Glutamatergic neuron (in vitro differentiated cells): ENCODE measurements around the gene FRMPD4. TPM values are rescaled to one million over a fixed set of nuclear protein-coding genes. Genes with fewer than 3 reads are reported as not detected.
A peak's percentile ranks its signal among the peaks of the same experiment; 100 is the strongest.

Experiments
- DNase-seq: peaks from one replicate; pipeline ENCODE4 v3.0.0; 2022
- H3K27ac Mint-ChIP-seq: one replicate; pipeline ENCODE4 v1.8.0; 2020; ENCODE audit warnings: mild to moderate bottlenecking, mixed read lengths, inconsistent platforms; ENCODE audit not compliant: unreplicated experiment
- H3K27me3 Mint-ChIP-seq: one replicate; pipeline ENCODE4 v1.8.0; 2020; ENCODE audit warnings: mild to moderate bottlenecking, moderate library complexity, mixed read lengths, inconsistent platforms; ENCODE audit not compliant: unreplicated experiment
- H3K36me3 Mint-ChIP-seq: one replicate; pipeline ENCODE4 v1.8.0; 2020; ENCODE audit warnings: mild to moderate bottlenecking, mixed read lengths, inconsistent platforms; ENCODE audit not compliant: unreplicated experiment
- H3K4me1 Mint-ChIP-seq: one replicate; pipeline ENCODE4 v1.8.0; 2020; ENCODE audit warnings: mild to moderate bottlenecking, low read depth, mixed read lengths, inconsistent platforms; ENCODE audit not compliant: unreplicated experiment
- H3K4me3 Mint-ChIP-seq: one replicate; pipeline ENCODE4 v1.8.0; 2020; ENCODE audit warnings: mild to moderate bottlenecking, mixed read lengths, inconsistent platforms; ENCODE audit not compliant: unreplicated experiment
- H3K9me3 Mint-ChIP-seq: one replicate; pipeline ENCODE4 v1.8.0; 2020; ENCODE audit warnings: mild to moderate bottlenecking, moderate library complexity, mixed read lengths, inconsistent platforms; ENCODE audit not compliant: unreplicated experiment
- total RNA-seq: library from RNA; stranded (reverse); fragmentation: NEBNext Ultra II Directional; extraction: Animal tissue kit (Norgen Biotek cat#: 25700); gene quantifications from one replicate; pipeline ENCODE4 v1.2.1, GENCODE V29; 2021; ENCODE audit not compliant: unreplicated experiment
- TF ChIP-seq, protein P1 (sequence below): fragments of 200-600 bp; sonication (generic); IDR thresholded peaks from one replicate; pipeline ENCODE4 v1.5.0; 2021; ENCODE audit not compliant: partially characterized antibody, unreplicated experiment

FRMPD4 gene
- total RNA-seq, 1 donor from 2014 or later = 6.2 TPM

DNA sequence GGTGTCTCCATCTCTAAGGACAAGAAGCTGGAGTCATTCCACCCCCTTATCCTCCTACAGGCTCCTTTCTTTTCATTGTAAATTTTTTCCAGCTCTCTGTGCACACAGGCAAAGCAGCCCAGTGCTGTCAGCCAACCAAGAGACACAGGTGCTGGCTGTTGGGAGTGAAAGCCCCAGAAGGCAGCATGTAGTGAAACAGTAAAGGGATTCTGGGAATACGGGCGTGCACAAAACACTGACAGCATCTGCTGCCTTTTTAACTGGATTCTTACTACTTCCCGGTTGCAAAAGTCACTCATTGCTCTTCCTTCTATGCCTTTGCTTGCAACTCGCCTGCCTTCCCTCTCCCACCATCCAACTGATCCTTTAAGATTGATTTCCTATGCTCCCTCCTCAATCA is 444.4 kb downstream of the FRMPD4 start:
- TF ChIP-seq, protein P1, sequence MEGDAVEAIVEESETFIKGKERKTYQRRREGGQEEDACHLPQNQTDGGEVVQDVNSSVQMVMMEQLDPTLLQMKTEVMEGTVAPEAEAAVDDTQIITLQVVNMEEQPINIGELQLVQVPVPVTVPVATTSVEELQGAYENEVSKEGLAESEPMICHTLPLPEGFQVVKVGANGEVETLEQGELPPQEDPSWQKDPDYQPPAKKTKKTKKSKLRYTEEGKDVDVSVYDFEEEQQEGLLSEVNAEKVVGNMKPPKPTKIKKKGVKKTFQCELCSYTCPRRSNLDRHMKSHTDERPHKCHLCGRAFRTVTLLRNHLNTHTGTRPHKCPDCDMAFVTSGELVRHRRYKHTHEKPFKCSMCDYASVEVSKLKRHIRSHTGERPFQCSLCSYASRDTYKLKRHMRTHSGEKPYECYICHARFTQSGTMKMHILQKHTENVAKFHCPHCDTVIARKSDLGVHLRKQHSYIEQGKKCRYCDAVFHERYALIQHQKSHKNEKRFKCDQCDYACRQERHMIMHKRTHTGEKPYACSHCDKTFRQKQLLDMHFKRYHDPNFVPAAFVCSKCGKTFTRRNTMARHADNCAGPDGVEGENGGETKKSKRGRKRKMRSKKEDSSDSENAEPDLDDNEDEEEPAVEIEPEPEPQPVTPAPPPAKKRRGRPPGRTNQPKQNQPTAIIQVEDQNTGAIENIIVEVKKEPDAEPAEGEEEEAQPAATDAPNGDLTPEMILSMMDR = no peak
- no peaks in the 10 kb centered on the region for H3K36me3 Mint-ChIP-seq
- no peaks in the 10 kb centered on the region for H3K9me3 Mint-ChIP-seq
- H3K27me3 Mint-ChIP-seq = no peaks in the 10 kb centered on the region
- peak overlapping the region; percentile 83 for H3K27ac Mint-ChIP-seq
- peak overlapping the region; percentile 51 for H3K4me3 Mint-ChIP-seq
- DNase-seq = peak; percentile 16
- H3K4me1 Mint-ChIP-seq = peaks cover 11% of the 10 kb centered on the region

DNA sequence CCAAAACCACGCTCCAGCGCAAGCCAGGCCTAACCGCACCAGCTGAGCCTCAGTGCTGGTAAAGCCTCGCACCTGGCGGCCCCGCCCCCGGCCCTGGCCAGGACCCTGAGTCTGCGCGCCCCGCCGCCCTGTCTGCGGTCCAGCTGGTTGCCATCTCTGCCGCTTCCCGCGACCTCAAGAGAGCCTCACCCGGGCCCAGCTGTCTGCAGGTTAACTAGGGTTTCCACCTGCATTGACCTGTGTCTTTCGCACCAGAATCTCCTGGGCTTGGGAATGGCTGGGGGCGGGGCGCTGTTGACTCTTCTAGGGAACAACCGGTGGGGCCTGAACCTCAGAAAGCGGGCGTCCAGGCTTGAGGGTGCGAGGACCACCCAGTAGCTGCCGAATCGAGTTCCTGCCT is 445.3 kb downstream of the FRMPD4 start:
- no peak for DNase-seq
- TF ChIP-seq, protein P1 = no peak

DNA sequence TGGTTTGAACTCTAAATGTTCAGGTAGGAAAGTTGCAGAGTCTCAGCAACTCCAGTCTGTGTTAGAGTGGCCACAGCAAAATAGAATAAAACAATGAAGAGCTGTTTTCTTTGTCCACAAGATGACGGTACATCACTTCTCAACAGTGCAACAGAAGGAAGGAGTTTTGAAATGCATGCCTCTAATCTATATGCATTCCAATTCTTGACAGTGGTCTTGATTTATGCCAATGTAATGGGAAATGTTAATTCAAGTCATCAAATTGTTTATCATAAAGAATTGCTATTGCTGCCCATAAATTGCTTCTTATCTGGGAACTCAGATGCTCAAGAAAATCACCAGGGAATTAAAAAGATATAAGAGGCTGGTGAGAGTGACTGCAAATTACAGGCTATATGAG is 457.4 kb downstream of the FRMPD4 start:
- Mint-ChIP-seq H3K27ac (no peak overlapping the region), H3K36me3 (peaks cover 4% of the 10 kb centered on the region), H3K4me1 (no peaks in the 10 kb centered on the region), H3K27me3 (no peaks in the 10 kb centered on the region), H3K9me3 (no peaks in the 10 kb centered on the region), H3K4me3 (no peak overlapping the region)
- TF ChIP-seq, protein P1 = no peak
- DNase-seq = no peak

More for the DNA sequence above, 445.3 kb downstream of the FRMPD4 start:
- no peaks in the 10 kb centered on the region for H3K36me3 Mint-ChIP-seq
- H3K9me3 Mint-ChIP-seq = no peaks in the 10 kb centered on the region
- no peaks in the 10 kb centered on the region for H3K27me3 Mint-ChIP-seq
- H3K27ac Mint-ChIP-seq = no peak overlapping the region
- no peak overlapping the region for H3K4me3 Mint-ChIP-seq
- peaks cover 11% of the 10 kb centered on the region for H3K4me1 Mint-ChIP-seq

DNA sequence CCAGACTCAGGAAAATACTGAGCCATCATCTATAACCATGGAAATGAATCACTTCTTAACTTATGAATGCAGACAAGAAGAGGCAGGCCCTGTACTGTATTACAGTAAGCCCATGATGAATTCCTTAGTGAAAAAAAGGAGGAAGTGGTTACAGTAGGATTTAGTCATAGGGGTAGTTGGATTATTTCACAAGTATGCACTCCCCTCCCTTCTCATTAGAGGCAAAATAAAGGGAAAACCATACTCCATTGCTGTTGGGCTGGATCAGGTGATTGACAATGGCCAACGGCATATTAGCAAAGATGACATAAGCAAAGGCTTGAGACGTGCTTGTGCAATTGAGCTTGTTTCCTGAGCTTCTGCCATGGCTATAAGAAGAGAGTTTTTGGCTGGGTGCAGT is 471.8 kb downstream of the FRMPD4 start:
- DNase-seq = no peak
- H3K9me3 Mint-ChIP-seq = no peaks in the 10 kb centered on the region
- H3K27me3 Mint-ChIP-seq = no peaks in the 10 kb centered on the region
- no peaks in the 10 kb centered on the region for H3K36me3 Mint-ChIP-seq
- TF ChIP-seq, protein P1 = no peak
- H3K4me3 Mint-ChIP-seq = no peak overlapping the region
- no peaks in the 10 kb centered on the region for H3K4me1 Mint-ChIP-seq
- no peak overlapping the region for H3K27ac Mint-ChIP-seq

DNA sequence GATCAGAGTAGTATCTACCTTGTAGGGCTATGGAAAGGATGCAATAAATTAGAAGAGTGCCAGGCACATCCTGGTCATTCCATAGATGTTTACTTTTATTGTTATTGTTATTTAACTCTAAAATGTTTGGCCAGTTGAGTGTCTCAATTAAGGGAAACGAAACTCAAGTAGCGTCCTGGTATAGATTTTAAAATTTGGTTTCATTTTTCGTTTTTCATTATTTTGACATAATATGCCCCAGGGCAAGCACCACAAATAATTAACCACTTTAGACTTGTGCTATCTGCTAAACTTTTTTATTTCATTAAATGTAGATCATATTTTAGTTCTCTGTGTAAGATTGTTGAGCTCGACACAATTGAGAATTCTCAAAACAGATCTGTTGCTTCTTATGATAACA is 473.2 kb downstream of the FRMPD4 start:
- Mint-ChIP-seq H3K4me3 (no peak overlapping the region), H3K27me3 (no peaks in the 10 kb centered on the region), H3K9me3 (no peaks in the 10 kb centered on the region), H3K4me1 (no peaks in the 10 kb centered on the region), H3K36me3 (no peaks in the 10 kb centered on the region), H3K27ac (no peak overlapping the region)
- TF ChIP-seq, protein P1 = no peak
- no peak for DNase-seq
